Fibroblast of villous mesenchyme (primary cell): ENCODE measurements around the gene COL5A2. TPM values are rescaled to one million over a fixed set of nuclear protein-coding genes. Genes with fewer than 3 reads are reported as not detected.
A peak's percentile ranks its signal among the peaks of the same experiment; 100 is the strongest.

ENCODE experiments used
- DNase-seq: peaks from one replicate; pipeline ENCODE4 v3.0.0-alpha.2; 2010; ENCODE audit warnings: low read depth
- H3K4me3 ChIP-seq: 2 replicates; pipeline ENCODE4 v1.5.1; 2011; ENCODE audit warnings: low read depth, mild to moderate bottlenecking, low read length
- total RNA-seq: library from RNA; depleted of rRNA; stranded (reverse); fragments of >200 nt; gene quantifications from 2 replicates; pipeline ENCODE4 v1.2.3, GENCODE V29; 2012
- TF ChIP-seq, protein P1 (sequence below): IDR thresholded peaks from 2 replicates; pipeline ENCODE4 v1.5.1; 2012; ENCODE audit warnings: low read depth, mild to moderate bottlenecking, low read length; ENCODE audit not compliant: insufficient read depth

The COL5A2 gene
- total RNA-seq, 1 donor, result 693 TPM

DNA sequence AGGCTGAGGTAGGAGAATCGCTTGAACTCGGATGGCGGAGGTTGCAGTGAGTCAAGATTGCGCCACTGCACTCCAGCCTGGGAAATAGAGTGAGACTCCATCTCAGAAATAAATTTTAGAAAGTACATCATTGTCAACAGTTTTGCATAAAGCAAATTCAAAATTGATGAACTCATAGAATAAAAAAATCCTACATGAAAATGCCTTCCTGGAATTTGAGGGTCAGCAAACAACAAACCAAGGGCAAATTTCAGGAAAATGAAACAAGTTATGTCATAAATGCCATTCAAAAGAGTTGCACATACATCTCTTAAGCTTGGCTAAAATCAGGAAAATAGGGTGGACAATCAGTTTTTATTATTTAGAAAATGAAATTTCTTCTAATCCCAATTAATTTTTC, 45.1 kb downstream of the COL5A2 start:
- H3K4me3 ChIP-seq, result no peak overlapping the region
- TF ChIP-seq, protein P1, sequence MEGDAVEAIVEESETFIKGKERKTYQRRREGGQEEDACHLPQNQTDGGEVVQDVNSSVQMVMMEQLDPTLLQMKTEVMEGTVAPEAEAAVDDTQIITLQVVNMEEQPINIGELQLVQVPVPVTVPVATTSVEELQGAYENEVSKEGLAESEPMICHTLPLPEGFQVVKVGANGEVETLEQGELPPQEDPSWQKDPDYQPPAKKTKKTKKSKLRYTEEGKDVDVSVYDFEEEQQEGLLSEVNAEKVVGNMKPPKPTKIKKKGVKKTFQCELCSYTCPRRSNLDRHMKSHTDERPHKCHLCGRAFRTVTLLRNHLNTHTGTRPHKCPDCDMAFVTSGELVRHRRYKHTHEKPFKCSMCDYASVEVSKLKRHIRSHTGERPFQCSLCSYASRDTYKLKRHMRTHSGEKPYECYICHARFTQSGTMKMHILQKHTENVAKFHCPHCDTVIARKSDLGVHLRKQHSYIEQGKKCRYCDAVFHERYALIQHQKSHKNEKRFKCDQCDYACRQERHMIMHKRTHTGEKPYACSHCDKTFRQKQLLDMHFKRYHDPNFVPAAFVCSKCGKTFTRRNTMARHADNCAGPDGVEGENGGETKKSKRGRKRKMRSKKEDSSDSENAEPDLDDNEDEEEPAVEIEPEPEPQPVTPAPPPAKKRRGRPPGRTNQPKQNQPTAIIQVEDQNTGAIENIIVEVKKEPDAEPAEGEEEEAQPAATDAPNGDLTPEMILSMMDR, result no peak
- no peak for DNase-seq

DNA sequence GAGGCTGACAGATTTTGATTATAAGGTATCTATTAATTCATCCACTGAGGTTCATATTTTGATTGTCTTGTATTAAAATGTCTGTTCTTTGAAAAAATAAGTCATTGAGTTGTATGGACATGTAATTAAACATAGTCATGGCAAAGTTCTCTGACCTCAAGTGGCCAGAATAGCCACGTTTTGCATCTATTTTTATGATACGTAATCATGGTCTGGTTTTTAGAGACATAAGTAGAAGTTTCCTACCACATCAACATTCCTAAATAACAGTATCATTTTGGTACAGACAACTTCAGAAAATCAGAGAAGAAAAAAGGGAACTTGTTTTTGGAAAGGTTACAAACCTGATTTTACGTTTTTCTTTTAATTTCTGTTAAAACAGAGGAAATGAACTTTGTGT, 47.6 kb downstream of the COL5A2 start:
- no peak for DNase-seq
- TF ChIP-seq, protein P1, result no peak
- H3K4me3 ChIP-seq, result no peak overlapping the region

DNA sequence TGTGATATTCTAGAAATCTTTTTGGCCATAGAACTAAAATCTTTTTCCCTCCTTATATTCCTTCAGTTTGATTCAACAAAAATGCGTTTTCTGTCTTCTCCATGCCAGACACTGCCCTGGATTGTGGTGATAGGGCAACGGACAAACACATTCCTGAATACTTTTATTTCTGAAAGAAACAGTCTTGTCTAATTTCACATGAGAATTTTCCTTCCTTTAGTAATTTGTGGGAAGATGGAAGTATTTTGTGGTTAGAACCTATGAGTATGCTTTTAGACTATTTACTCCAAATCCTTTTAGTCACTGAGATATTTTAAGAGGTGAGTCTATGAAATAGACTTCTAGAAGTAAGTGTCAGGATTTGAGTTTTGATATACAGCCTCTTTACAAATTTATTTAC, 49.6 kb downstream of the COL5A2 start:
- peak; percentile 72 for DNase-seq
- TF ChIP-seq, protein P1, result no peak
- no peak overlapping the region for H3K4me3 ChIP-seq

DNA sequence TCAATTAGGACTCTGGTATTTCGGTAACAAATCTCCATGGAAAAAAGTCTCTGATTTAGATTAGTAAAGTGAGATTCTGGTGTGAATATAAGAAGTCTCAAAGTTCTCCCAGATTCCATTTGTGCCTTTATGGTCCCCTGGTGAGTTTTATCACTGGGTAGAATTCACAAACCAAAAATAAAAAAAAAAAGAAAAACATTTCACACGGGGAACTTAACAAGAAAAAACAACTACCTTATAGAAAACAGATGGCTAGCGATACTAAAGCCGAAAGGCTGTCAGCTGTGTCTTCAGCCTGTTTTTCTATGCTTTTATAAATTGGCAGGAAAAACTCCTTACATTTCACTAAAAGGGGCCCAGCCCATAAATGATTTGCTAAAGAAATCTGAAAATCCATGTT, 50.6 kb downstream of the COL5A2 start:
- DNase-seq, result peak; percentile 39
- no peak overlapping the region for H3K4me3 ChIP-seq
- TF ChIP-seq, protein P1, result no peak

DNA sequence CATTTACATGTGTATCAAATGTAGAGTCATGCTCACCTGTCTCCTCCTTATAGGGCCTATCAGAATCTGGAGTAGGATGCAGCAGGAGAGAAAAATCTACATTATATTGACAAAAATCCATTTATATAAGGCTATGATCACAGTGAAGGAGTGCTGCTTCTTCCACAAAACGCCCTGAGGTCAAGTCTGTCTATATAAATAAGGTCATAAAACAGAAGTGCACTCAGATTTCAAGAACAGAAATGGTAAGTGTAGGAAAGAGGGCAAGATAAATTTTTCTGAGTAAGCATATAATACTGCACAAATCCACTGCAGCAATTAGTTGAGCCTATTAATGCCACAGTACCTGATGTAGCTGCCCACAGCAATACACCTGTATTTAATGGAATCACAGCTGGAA, 51.8 kb downstream of the COL5A2 start:
- TF ChIP-seq, protein P1, result no peak
- DNase-seq, result peak; percentile 29
- no peak overlapping the region for H3K4me3 ChIP-seq

DNA sequence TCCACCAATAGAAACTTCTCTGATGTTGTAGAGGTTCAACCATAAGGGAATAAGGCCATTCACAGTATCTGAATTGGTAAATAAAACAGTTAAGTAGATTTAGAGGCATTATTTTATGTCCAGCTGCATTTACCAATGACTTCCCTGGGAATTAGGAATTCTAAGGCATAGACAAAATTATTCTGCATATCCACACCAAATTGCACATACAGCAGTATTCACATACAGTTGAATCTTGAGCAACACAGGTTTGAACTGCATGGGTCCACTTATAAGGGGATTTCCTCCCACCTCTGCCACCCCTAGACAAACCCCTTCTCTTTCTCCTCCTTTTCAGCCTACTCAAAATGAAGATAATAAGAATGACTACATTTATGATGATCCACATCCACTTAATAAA, 54.4 kb downstream of the COL5A2 start:
- no peak for DNase-seq
- TF ChIP-seq, protein P1, result no peak
- H3K4me3 ChIP-seq, result no peak overlapping the region

DNA sequence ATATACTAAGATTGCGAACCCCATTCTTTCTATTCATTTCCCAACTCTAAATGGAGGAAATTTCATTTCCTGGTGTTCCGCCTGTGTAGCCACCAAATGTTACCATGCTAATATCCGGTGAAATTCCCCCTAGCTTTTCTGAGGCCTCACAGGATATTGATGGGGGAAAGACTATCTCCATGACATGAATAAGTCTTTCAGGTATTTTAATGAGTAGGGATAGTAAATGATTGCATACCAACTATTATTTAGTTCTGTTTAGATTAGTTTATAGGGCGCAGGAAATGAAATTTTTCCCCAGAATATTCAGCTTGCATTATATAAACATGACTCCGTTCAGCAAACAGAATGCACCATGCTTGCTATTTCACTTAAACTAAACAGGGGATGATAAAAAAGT, 55.4 kb downstream of the COL5A2 start:
- H3K4me3 ChIP-seq, result no peak overlapping the region
- DNase-seq, result no peak
- TF ChIP-seq, protein P1, result no peak
